Measurements from ENCODE around the gene TICAM2. TPM values are rescaled to one million over a fixed set of nuclear protein-coding genes. Genes with fewer than 3 reads are reported as not detected.

The TICAM2 gene
- total RNA-seq, 2 experiments from 2014 or later = 0.30 to 0.50 TPM

DNA sequence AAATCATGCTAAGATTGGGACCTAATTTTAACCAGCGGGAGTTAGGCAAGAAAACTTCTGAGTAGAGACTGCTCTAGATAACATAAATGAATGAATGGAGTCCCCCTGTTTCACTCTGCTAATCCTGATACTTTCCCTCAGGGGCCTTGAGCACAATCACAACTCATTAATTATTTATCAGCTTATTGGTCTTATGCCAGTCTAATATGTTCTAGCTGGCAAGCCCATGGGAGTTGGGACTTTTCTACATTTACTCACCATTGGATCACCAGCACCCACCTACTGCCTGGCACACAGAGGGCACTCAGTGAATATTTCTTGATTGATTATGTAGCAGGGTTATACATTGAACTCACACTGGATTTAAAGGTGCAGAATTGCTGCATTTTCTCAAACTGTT, 37.1 kb upstream of the TICAM2 start:
- POLR2A ChIA-PET = no interaction called here
- Histone ChIP-seq H3K4me1 (ENCODE audit: insufficient read depth, low read length) (peaks cover 3% of the 10 kb centered on the region), H3K4me3 (ENCODE audit: low read length) (no peak overlapping the region), H3K27ac (ENCODE audit: low read depth in 1 of 2, low read length in 2 of 2) (no peak overlapping the region), H3K9me3 (ENCODE audit: control insufficient read depth in 1 of 2, insufficient read depth in 1 of 2, low read length in 2 of 2) (no peaks in the 10 kb centered on the region), H3K36me3 (ENCODE audit: insufficient read depth, low read length) (no peaks in the 10 kb centered on the region), H3K27me3 (ENCODE audit: control insufficient read depth in 1 of 2, insufficient read depth in 2 of 2, low read length in 2 of 2) (peaks cover 4 to 12% of the 10 kb centered on the region in 2 experiments)
- intact Hi-C loops (cut with DNase I, micrococcal nuclease) = no loop called here
- Mint-ChIP-seq H3K27me3 (peaks cover 17% of the 10 kb centered on the region), H3K4me1 (ENCODE audit: low read depth) (peaks cover 3% of the 10 kb centered on the region), H3K9me3 (no peaks in the 10 kb centered on the region), H3K27ac (no peak overlapping the region), H3K36me3 (ENCODE audit: low read depth) (no peaks in the 10 kb centered on the region), H3K4me3 (no peak overlapping the region)
- CTCF ChIA-PET = no interaction called here
- no peak for TF ChIP-seq CTCF (IDR thresholded peaks at IDR 0.05)
- DNase-seq = no peak
- ATAC-seq (ENCODE audit: poor library complexity) = no peak

DNA sequence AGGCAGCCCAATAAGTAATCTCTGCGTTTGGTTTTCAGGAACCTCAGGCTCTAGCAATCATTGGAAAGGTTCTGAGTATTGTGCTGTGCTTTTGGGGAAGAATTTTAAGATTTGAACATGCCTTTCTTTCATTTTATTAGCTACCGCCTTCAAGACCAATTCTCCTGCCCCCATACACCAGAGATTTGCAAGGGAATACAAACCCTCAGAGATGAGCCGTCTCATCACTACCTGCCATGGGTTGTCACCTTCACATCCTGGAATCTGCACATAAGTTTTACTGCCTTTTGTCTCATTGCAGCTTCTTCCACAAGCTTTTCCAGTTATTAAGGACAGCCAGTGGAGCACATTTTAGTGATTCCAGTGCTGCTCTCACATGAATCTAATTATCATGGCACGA, 35.2 kb upstream of the TICAM2 start:
- no peak for TF ChIP-seq CTCF (IDR thresholded peaks at IDR 0.05)
- H3K9me3 Mint-ChIP-seq = no peaks in the 10 kb centered on the region
- H3K36me3 Mint-ChIP-seq (ENCODE audit: low read depth) = no peaks in the 10 kb centered on the region
- POLR2A ChIA-PET = no interaction called here
- peaks cover 5% of the 10 kb centered on the region for H3K27me3 Mint-ChIP-seq
- H3K4me1 Mint-ChIP-seq (ENCODE audit: low read depth) = peaks cover 8% of the 10 kb centered on the region
- Histone ChIP-seq H3K36me3 (ENCODE audit: insufficient read depth, low read length) (no peaks in the 10 kb centered on the region), H3K4me1 (ENCODE audit: insufficient read depth, low read length) (peaks cover 5% of the 10 kb centered on the region), H3K9me3 (ENCODE audit: control insufficient read depth in 1 of 2, insufficient read depth in 1 of 2, low read length in 2 of 2) (no peaks in the 10 kb centered on the region), H3K4me3 (ENCODE audit: low read length) (no peak overlapping the region), H3K27ac (ENCODE audit: low read depth in 1 of 2, low read length in 2 of 2) (no peak overlapping the region), H3K27me3 (ENCODE audit: control insufficient read depth in 1 of 2, insufficient read depth in 2 of 2, low read length in 2 of 2) (no peaks in the 10 kb centered on the region)
- CTCF ChIA-PET = no interaction called here
- H3K27ac Mint-ChIP-seq = no peak overlapping the region
- ATAC-seq (ENCODE audit: poor library complexity) (no peak), DNase-seq (no peak)
- H3K4me3 Mint-ChIP-seq = no peak overlapping the region
- intact Hi-C loops (cut with DNase I, micrococcal nuclease) = no loop called here

DNA sequence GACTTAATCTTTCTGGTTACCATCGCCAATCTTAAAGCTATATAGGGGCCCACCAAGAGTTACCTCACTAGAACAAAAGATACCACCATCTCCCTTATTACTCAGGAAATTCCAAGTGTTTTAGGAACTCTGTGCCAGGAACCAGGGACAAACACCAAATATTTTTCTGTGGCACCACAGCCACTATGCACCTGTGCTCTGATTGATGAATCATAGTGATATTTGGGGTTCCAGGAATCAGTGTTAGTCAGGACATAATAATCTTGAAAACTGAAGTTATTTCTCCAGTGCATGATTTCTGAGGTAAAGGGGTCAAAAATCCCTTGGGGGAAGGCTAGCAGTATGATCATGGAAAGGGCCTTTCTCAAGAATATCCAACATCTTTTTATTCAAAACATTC, 33.7 kb upstream of the TICAM2 start:
- TF ChIP-seq CTCF (IDR thresholded peaks at IDR 0.05) = no peak
- Mint-ChIP-seq H3K9me3 (no peaks in the 10 kb centered on the region), H3K36me3 (ENCODE audit: low read depth) (no peaks in the 10 kb centered on the region), H3K27me3 (no peaks in the 10 kb centered on the region), H3K27ac (no peak overlapping the region), H3K4me1 (ENCODE audit: low read depth) (peaks cover 8% of the 10 kb centered on the region), H3K4me3 (no peak overlapping the region)
- intact Hi-C loops (cut with DNase I, micrococcal nuclease) = no loop called here
- Histone ChIP-seq H3K4me3 (ENCODE audit: low read length) (no peak overlapping the region), H3K27ac (ENCODE audit: low read depth in 1 of 2, low read length in 2 of 2) (no peak overlapping the region), H3K9me3 (ENCODE audit: control insufficient read depth in 1 of 2, insufficient read depth in 1 of 2, low read length in 2 of 2) (no peaks in the 10 kb centered on the region), H3K4me1 (ENCODE audit: insufficient read depth, low read length) (peaks cover 5% of the 10 kb centered on the region), H3K27me3 (ENCODE audit: control insufficient read depth in 1 of 2, insufficient read depth in 2 of 2, low read length in 2 of 2) (no peaks in the 10 kb centered on the region), H3K36me3 (ENCODE audit: insufficient read depth, low read length) (no peaks in the 10 kb centered on the region)
- ChIA-PET POLR2A (interaction anchor here (0.5 kb wide), 1 partner anchor 336 kb away, joined by 3 read pairs; no protein-coding TSS in a partner anchor), CTCF (interaction anchor here (0.6 to 2.2 kb wide), 3 partner anchors 11 to 203 kb away, joined by 3 to 12 read pairs (median 9); partner anchors contain the start of gene TMED7)
- ATAC-seq (ENCODE audit: poor library complexity) (no peak), DNase-seq (no peak)

All from CD4-positive, alpha-beta T cell (primary cell).